Stomach (tissue), 4 donors: Measurements from ENCODE around the gene NECTIN3.

Source experiments
- CTCF ChIP-seq, 7 experiments: fragments of 450-650 bp in 4 of 7; fragments of 200-600 bp in 3 of 7; sonication (generic) in 3 of 7; IDR thresholded peaks; one replicate each; pipeline ENCODE4 v1.5.1; 2016 to 2019; ENCODE audit warnings: antibody characterized with exemption in 7 of 7, control low read depth in 2 of 7, mild to moderate bottlenecking in 1 of 7
- EP300 ChIP-seq: sonication (generic); formaldehyde crosslinking; IDR thresholded peaks from one replicate; pipeline ENCODE4 v1.6.1; 2017; ENCODE audit warnings: antibody characterized with exemption
- POLR2A ChIP-seq, 4 donors: fragments of 450-650 bp; IDR thresholded peaks; one replicate each; pipeline ENCODE4 v1.6.1; 2016; ENCODE audit warnings: antibody characterized with exemption in 4 of 4, control low read depth in 2 of 4, mild to moderate bottlenecking in 1 of 4, moderate library complexity in 1 of 4
- POLR2AphosphoS5 ChIP-seq, 3 donors: sonication (generic); formaldehyde crosslinking; IDR thresholded peaks; one replicate each; pipeline ENCODE4 v1.6.1; 2016; ENCODE audit warnings: antibody characterized with exemption in 3 of 3

- TF ChIP-seq POLR2AphosphoS5 (IDR thresholded peaks at IDR 0.05) (no peak), CTCF (IDR thresholded peaks at IDR 0.05) (no peak), POLR2A (IDR thresholded peaks at IDR 0.05) (no peak), EP300 (no peak)
These were observed 118.9 kb downstream of the NECTIN3 start for GRCh38 chr3:111190518-111190917.
